Activated B cell treated with CpG ODN at 0.5 μM for 24 hours (primary cell): ENCODE measurements around the gene OAF. TPM values are rescaled to one million over a fixed set of nuclear protein-coding genes. Genes with fewer than 3 reads are reported as not detected.

Experiments
- ATAC-seq: fragments of 200-7000 bp; cut with Tn5 transposase; one replicate; pipeline ENCODE4 v1.10.0; 2021; ENCODE audit warnings: low read depth, mild to moderate bottlenecking, moderate library complexity
- CTCF ChIA-PET: fragments of 350-600 bp; sonication (Branson Sonifier 250); formaldehyde crosslinking; loops from one replicate; lab custom pipeline; 2021; ENCODE audit warnings: antibody characterized with exemption; lab: Charles Lee
- POLR2A ChIA-PET: fragments of 350-600 bp; sonication (Branson Sonifier 250); formaldehyde crosslinking; loops from one replicate; lab custom pipeline; 2021; ENCODE audit warnings: antibody characterized with exemption; lab: Charles Lee
- DNase-seq: peaks from one replicate; pipeline ENCODE4 v3.0.0; 2022
- H3K27ac Mint-ChIP-seq: one replicate; pipeline ENCODE4 v1.8.0; 2020; ENCODE audit warnings: mixed read lengths
- H3K27me3 Mint-ChIP-seq: one replicate; pipeline ENCODE4 v1.8.0; 2021; ENCODE audit warnings: mixed read lengths
- H3K36me3 Mint-ChIP-seq: one replicate; pipeline ENCODE4 v1.8.0; 2021; ENCODE audit warnings: low read depth, mixed read lengths
- H3K4me1 Mint-ChIP-seq: one replicate; pipeline ENCODE4 v1.8.0; 2021; ENCODE audit warnings: mixed read lengths
- H3K4me3 Mint-ChIP-seq: one replicate; pipeline ENCODE4 v1.8.0; 2020; ENCODE audit warnings: mild to moderate bottlenecking, mixed read lengths
- H3K9me3 Mint-ChIP-seq: one replicate; pipeline ENCODE4 v1.8.0; 2020; ENCODE audit warnings: mixed read lengths
- intact Hi-C: fragments of 100-400 bp; cut with micrococcal nuclease; formaldehyde crosslinking; loops from one replicate; pipeline ENCODE4 v1.15.1; 2024
- total RNA-seq: library from RNA; stranded (reverse); gene quantifications from 2 replicates; pipeline ENCODE4 v1.2.3, GENCODE V29; 2022
- TF ChIP-seq, protein P1 (sequence below): fragments of 200-600 bp; IDR thresholded peaks from one replicate; pipeline ENCODE4 v1.8.0; 2022; ENCODE audit warnings: antibody characterized with exemption, mild to moderate bottlenecking

Gene OAF
- total RNA-seq, 1 donor from 2014 or later, result 0.78 TPM

DNA sequence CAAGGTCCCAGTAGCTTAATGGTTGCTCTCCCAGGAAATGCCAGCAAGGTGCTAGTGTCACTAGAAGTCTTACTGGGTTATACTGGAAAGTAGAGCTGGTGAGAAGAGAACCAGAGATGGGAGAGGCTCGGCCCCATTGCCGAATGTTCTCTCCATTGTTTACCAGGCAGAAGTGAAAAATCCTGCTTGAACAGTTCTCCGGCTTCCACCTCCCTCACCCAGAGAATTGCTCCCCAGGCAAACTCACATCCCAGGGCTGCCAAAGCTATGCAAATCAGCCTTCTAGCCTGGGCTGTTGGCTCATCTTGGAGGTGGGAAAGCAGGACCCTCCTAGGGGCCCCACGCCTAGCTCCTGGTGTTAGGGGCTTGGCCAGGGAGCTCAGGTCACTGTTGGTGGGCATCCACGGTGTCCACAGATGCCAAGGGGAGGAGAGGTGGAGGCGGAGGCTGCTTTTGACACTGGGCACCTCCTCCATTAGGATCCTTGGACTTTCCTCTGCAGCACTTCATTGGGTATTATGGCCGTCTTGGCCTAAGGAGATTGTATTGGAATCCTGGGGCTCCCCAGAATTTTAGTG lies 49.2 kb downstream of the OAF start:
- intact Hi-C loops, result no loop called here
- TF ChIP-seq, protein P1, sequence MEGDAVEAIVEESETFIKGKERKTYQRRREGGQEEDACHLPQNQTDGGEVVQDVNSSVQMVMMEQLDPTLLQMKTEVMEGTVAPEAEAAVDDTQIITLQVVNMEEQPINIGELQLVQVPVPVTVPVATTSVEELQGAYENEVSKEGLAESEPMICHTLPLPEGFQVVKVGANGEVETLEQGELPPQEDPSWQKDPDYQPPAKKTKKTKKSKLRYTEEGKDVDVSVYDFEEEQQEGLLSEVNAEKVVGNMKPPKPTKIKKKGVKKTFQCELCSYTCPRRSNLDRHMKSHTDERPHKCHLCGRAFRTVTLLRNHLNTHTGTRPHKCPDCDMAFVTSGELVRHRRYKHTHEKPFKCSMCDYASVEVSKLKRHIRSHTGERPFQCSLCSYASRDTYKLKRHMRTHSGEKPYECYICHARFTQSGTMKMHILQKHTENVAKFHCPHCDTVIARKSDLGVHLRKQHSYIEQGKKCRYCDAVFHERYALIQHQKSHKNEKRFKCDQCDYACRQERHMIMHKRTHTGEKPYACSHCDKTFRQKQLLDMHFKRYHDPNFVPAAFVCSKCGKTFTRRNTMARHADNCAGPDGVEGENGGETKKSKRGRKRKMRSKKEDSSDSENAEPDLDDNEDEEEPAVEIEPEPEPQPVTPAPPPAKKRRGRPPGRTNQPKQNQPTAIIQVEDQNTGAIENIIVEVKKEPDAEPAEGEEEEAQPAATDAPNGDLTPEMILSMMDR, result no peak
- no peak overlapping the region for H3K27ac Mint-ChIP-seq
- H3K4me1 Mint-ChIP-seq, result peaks cover 9% of the 10 kb centered on the region
- H3K36me3 Mint-ChIP-seq, result no peaks in the 10 kb centered on the region
- H3K4me3 Mint-ChIP-seq, result no peak overlapping the region
- no peak for ATAC-seq
- H3K9me3 Mint-ChIP-seq, result no peaks in the 10 kb centered on the region
- peaks cover 50% of the 10 kb centered on the region for H3K27me3 Mint-ChIP-seq
- CTCF ChIA-PET, result no interaction called here
- POLR2A ChIA-PET, result no interaction called here
- no peak for DNase-seq

DNA sequence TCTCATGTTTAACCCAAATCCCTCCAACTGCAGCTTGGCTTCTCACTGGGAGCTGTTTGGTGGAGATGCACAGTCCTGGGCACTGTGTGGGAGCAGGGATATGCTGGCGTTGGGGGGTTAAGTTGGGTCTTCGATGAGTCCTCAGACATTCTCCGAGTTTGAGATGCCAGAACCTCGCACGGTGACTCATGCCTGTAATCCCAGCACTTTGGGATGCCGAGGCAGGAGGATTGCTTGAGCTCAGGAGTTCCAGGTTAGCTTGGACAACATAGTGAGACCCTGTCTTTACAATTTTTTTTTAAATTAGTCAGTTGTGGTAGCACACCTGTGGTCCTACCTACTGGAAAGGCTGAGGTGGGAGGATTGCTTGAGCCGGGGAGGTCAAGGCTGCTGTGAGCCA lies 49.8 kb downstream of the OAF start:
- ChIA-PET CTCF (no interaction called here), POLR2A (no interaction called here)

GRCh38 chr11:120261321-120261720 lies 50.5 kb downstream of the OAF start:
- Mint-ChIP-seq H3K9me3 (no peaks in the 10 kb centered on the region), H3K27ac (no peak overlapping the region), H3K36me3 (no peaks in the 10 kb centered on the region), H3K27me3 (peaks cover 46% of the 10 kb centered on the region), H3K4me3 (no peak overlapping the region), H3K4me1 (no peaks in the 10 kb centered on the region)
- ATAC-seq (no peak), DNase-seq (no peak)
- intact Hi-C loops, result no loop called here
- TF ChIP-seq, protein P1, result no peak
- CTCF ChIA-PET, result no interaction called here
- POLR2A ChIA-PET, result no interaction called here

More for the DNA sequence above, 49.8 kb downstream of the OAF start:
- Mint-ChIP-seq H3K4me3 (no peak overlapping the region), H3K27me3 (peaks cover 46% of the 10 kb centered on the region), H3K27ac (no peak overlapping the region), H3K36me3 (no peaks in the 10 kb centered on the region), H3K9me3 (no peaks in the 10 kb centered on the region), H3K4me1 (peaks cover 3% of the 10 kb centered on the region)
- no peak for DNase-seq
- intact Hi-C loops, result no loop called here
- TF ChIP-seq, protein P1, result no peak
- no peak for ATAC-seq

- TF ChIP-seq, protein P1, result no peak
- H3K4me1 Mint-ChIP-seq, result no peaks in the 10 kb centered on the region
- intact Hi-C loops, result no loop called here
- no peaks in the 10 kb centered on the region for H3K36me3 Mint-ChIP-seq
- ChIA-PET CTCF (no interaction called here), POLR2A (no interaction called here)
- no peak overlapping the region for H3K4me3 Mint-ChIP-seq
- no peak for DNase-seq
- H3K9me3 Mint-ChIP-seq, result no peaks in the 10 kb centered on the region
- H3K27ac Mint-ChIP-seq, result no peak overlapping the region
- ATAC-seq, result no peak
- peaks cover 48% of the 10 kb centered on the region for H3K27me3 Mint-ChIP-seq
Measured at GRCh38 chr11:120261931-120262330, 51.1 kb downstream of the OAF start.

GRCh38 chr11:120267319-120267718 lies 56.5 kb downstream of the OAF start:
- ATAC-seq, result no peak
- Mint-ChIP-seq H3K36me3 (no peaks in the 10 kb centered on the region), H3K4me1 (no peaks in the 10 kb centered on the region), H3K9me3 (no peaks in the 10 kb centered on the region), H3K27me3 (peaks cover 47% of the 10 kb centered on the region), H3K27ac (no peak overlapping the region), H3K4me3 (no peak overlapping the region)
- intact Hi-C loops, result no loop called here
- POLR2A ChIA-PET, result no interaction called here
- DNase-seq, result no peak
- TF ChIP-seq, protein P1, result no peak
- CTCF ChIA-PET, result no interaction called here
